OCI-LY1 (cell line): ENCODE results near the gene CCDC40.

Source experiments
- H2AFZ ChIP-seq: fragments of 200-600 bp; sonication (generic), shearing (Covaris generic); 2 replicates; pipeline ENCODE4 v1.6.0; 2014; ENCODE audit warnings: antibody characterized with exemption, mild to moderate bottlenecking, low read length
- H3F3A ChIP-seq: fragments of 200-600 bp; sonication (generic), shearing (Covaris generic); 2 replicates; pipeline ENCODE4 v1.6.0; 2014; ENCODE audit warnings: mild to moderate bottlenecking, antibody characterized with exemption, low read length, moderate library complexity; ENCODE audit not compliant: insufficient read depth
- H3K27ac ChIP-seq: fragments of 200-600 bp; sonication (generic); 2 replicates; pipeline ENCODE4 v1.5.1; 2014; ENCODE audit warnings: low read length, mixed run types, mild to moderate bottlenecking, low read depth; ENCODE audit not compliant: poor library complexity, severe bottlenecking
- H3K27me3 ChIP-seq: fragments of 200-600 bp; sonication (generic); 2 replicates; pipeline ENCODE4 v1.6.0; 2014; ENCODE audit warnings: antibody characterized with exemption, mild to moderate bottlenecking, low read length, moderate library complexity; ENCODE audit not compliant: insufficient read depth
- H3K36me3 ChIP-seq: fragments of 200-600 bp; sonication (generic); 2 replicates; pipeline ENCODE4 v1.6.1; 2014; ENCODE audit warnings: mild to moderate bottlenecking, antibody characterized with exemption, low read length, moderate library complexity, mixed read lengths; ENCODE audit not compliant: insufficient read depth
- H3K4me1 ChIP-seq: fragments of 200-600 bp; sonication (generic); 2 replicates; pipeline ENCODE4 v1.5.1; 2014; ENCODE audit warnings: mild to moderate bottlenecking, low read length, moderate library complexity; ENCODE audit not compliant: insufficient read depth, severe bottlenecking
- H3K4me2 ChIP-seq: fragments of 200-600 bp; sonication (generic), shearing (Covaris generic); 2 replicates; pipeline ENCODE4 v1.6.1; 2014; ENCODE audit warnings: low read length
- H3K4me3 ChIP-seq: fragments of 200-600 bp; sonication (generic); 2 replicates; pipeline ENCODE4 v1.5.1; 2014; ENCODE audit warnings: low read length, low read depth, mild to moderate bottlenecking, mixed read lengths; ENCODE audit not compliant: poor library complexity, severe bottlenecking
- H3K79me2 ChIP-seq: fragments of 200-600 bp; shearing (Covaris generic); 2 replicates; pipeline ENCODE4 v1.6.1; 2016; ENCODE audit warnings: mixed run types, low read length, mixed read lengths; ENCODE audit not compliant: insufficient read depth
- H3K9ac ChIP-seq: fragments of 200-600 bp; sonication (generic), shearing (Covaris generic); 2 replicates; pipeline ENCODE4 v1.6.1; 2014; ENCODE audit warnings: mild to moderate bottlenecking, low read length, mixed read lengths
- H3K9me2 ChIP-seq: fragments of 200-600 bp; sonication (generic), shearing (Covaris generic); 2 replicates; pipeline ENCODE4 v1.6.1; 2014; ENCODE audit warnings: low read depth, mild to moderate bottlenecking, low read length, mixed read lengths
- H3K9me3 ChIP-seq: fragments of 200-600 bp; shearing (Covaris generic); 2 replicates; pipeline ENCODE4 v1.6.1; 2014; ENCODE audit warnings: low read length, mixed read lengths
- H4K20me1 ChIP-seq: fragments of 200-600 bp; sonication (generic), shearing (Covaris generic); 2 replicates; pipeline ENCODE4 v1.6.0; 2016; ENCODE audit warnings: mild to moderate bottlenecking, low read length; ENCODE audit not compliant: insufficient read depth
- EZH2 ChIP-seq: fragments of 200-600 bp; sonication (generic), shearing (Covaris generic); IDR thresholded peaks from 2 replicates; pipeline ENCODE4 v1.8.0; 2017; ENCODE audit warnings: borderline replicate concordance, mixed run types, mild to moderate bottlenecking, antibody characterized with exemption, low read length, moderate library complexity, mixed read lengths
- TF ChIP-seq, protein P1 (sequence below): fragments of 200-600 bp; sonication (generic), shearing (Covaris generic); IDR thresholded peaks from 2 replicates; pipeline ENCODE4 v1.5.1; 2017; ENCODE audit warnings: mild to moderate bottlenecking, antibody characterized with exemption, low read length, moderate library complexity, mixed read lengths

The CCDC40 gene

GRCh38 chr17:80027043-80027435 is 9.4 kb upstream of the CCDC40 start:
- Histone ChIP-seq H3K9ac (no peak overlapping the region), H3K9me3 (no peaks in the 10 kb centered on the region), H3K79me2 (no peaks in the 10 kb centered on the region), H3K4me2 (no peak overlapping the region), H3K27me3 (no peaks in the 10 kb centered on the region; the same call in 1 of the 2 replicates), H3K4me1 (no peaks in the 10 kb centered on the region), H3K36me3 (no peaks in the 10 kb centered on the region), H3K9me2 (no peaks in the 10 kb centered on the region), H3K4me3 (no peak overlapping the region), H3K27ac (no peak overlapping the region), H3F3A (no peaks in the 10 kb centered on the region), H2AFZ (no peak overlapping the region), H4K20me1 (no peaks in the 10 kb centered on the region)
- TF ChIP-seq EZH2, result no peak
- TF ChIP-seq, protein P1, sequence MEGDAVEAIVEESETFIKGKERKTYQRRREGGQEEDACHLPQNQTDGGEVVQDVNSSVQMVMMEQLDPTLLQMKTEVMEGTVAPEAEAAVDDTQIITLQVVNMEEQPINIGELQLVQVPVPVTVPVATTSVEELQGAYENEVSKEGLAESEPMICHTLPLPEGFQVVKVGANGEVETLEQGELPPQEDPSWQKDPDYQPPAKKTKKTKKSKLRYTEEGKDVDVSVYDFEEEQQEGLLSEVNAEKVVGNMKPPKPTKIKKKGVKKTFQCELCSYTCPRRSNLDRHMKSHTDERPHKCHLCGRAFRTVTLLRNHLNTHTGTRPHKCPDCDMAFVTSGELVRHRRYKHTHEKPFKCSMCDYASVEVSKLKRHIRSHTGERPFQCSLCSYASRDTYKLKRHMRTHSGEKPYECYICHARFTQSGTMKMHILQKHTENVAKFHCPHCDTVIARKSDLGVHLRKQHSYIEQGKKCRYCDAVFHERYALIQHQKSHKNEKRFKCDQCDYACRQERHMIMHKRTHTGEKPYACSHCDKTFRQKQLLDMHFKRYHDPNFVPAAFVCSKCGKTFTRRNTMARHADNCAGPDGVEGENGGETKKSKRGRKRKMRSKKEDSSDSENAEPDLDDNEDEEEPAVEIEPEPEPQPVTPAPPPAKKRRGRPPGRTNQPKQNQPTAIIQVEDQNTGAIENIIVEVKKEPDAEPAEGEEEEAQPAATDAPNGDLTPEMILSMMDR, result no peak

DNA sequence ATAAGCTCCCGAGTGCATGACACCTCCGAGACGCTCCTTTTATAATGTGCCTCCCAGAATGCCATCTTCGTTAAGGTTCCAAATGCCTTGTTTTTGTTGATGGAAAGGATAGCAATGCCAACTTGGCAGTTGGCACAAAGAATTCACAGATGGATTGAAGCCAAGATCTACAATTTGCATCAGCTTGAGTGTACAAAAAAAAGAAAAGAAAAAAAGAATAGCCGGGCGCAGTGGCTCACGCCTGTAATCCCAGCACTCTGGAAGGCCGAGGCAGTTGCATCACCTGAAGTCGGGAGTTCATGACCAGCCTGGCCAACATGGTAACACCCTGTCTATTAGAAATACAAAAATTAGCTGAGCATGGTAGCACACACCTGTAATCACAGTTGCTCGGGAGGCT is 8.4 kb upstream of the CCDC40 start:
- no peaks in the 10 kb centered on the region for H3K9me2 ChIP-seq
- H2AFZ ChIP-seq, result no peak overlapping the region
- H3K9ac ChIP-seq, result no peak overlapping the region
- H3K4me2 ChIP-seq, result no peak overlapping the region
- H3K4me1 ChIP-seq, result no peaks in the 10 kb centered on the region
- no peaks in the 10 kb centered on the region for H3K9me3 ChIP-seq
- H4K20me1 ChIP-seq, result no peaks in the 10 kb centered on the region
- TF ChIP-seq EZH2, result no peak
- TF ChIP-seq, protein P1, result no peak
- no peak overlapping the region for H3K4me3 ChIP-seq
- H3K79me2 ChIP-seq, result no peaks in the 10 kb centered on the region
- no peak overlapping the region for H3K27ac ChIP-seq
- H3K27me3 ChIP-seq, result no peaks in the 10 kb centered on the region; the same call in 1 of the 2 replicates
- H3K36me3 ChIP-seq, result no peaks in the 10 kb centered on the region
- H3F3A ChIP-seq, result no peaks in the 10 kb centered on the region

GRCh38 chr17:80029258-80029974 is 7.0 kb upstream of the CCDC40 start:
- H3K9ac ChIP-seq, result no peak overlapping the region
- no peaks in the 10 kb centered on the region for H3K79me2 ChIP-seq
- no peaks in the 10 kb centered on the region; the same call in 1 of the 2 replicates for H3K27me3 ChIP-seq
- no peaks in the 10 kb centered on the region for H3K4me1 ChIP-seq
- no peak overlapping the region for H2AFZ ChIP-seq
- no peak overlapping the region for H3K27ac ChIP-seq
- no peaks in the 10 kb centered on the region for H4K20me1 ChIP-seq
- no peak overlapping the region for H3K4me2 ChIP-seq
- H3K36me3 ChIP-seq, result no peaks in the 10 kb centered on the region
- no peak overlapping the region for H3K4me3 ChIP-seq
- TF ChIP-seq EZH2, result no peak
- TF ChIP-seq, protein P1, result no peak
- H3K9me3 ChIP-seq, result no peaks in the 10 kb centered on the region
- no peaks in the 10 kb centered on the region for H3K9me2 ChIP-seq
- H3F3A ChIP-seq, result no peaks in the 10 kb centered on the region
